ENCODE measurements around the gene RIF1. TPM values are rescaled to one million over a fixed set of nuclear protein-coding genes. Genes with fewer than 3 reads are reported as not detected.

The RIF1 gene
- total RNA-seq, 1 donor from 2014 or later, result 40.7 TPM

- H3K9me3 Mint-ChIP-seq (ENCODE audit: unreplicated experiment), result no peaks in the 10 kb centered on the region
- H3K4me1 Mint-ChIP-seq (ENCODE audit: unreplicated experiment), result no peaks in the 10 kb centered on the region
- H3K36me3 Mint-ChIP-seq (ENCODE audit: low read depth, unreplicated experiment), result no peaks in the 10 kb centered on the region
- no peak for DNase-seq (ENCODE audit: low spot score)
- H3K27me3 Mint-ChIP-seq (ENCODE audit: unreplicated experiment), result no peaks in the 10 kb centered on the region
- no peak for TF ChIP-seq CTCF (IDR thresholded peaks at IDR 0.05; ENCODE audit: unreplicated experiment)
- H3K4me3 Mint-ChIP-seq (ENCODE audit: unreplicated experiment), result no peak overlapping the region
- no peak overlapping the region for H3K27ac Mint-ChIP-seq (ENCODE audit: unreplicated experiment)
These were observed 35.3 kb upstream of the RIF1 start for GRCh38 chr2:151374436-151374835.

- DNase-seq (ENCODE audit: low spot score), result no peak
- peaks cover 1% of the 10 kb centered on the region for H3K27me3 Mint-ChIP-seq (ENCODE audit: unreplicated experiment)
These were observed 30.5 kb upstream of the RIF1 start for GRCh38 chr2:151379169-151379568.

GRCh38 chr2:151380580-151381235 lies 29.0 kb upstream of the RIF1 start:
- no peak for TF ChIP-seq CTCF (IDR thresholded peaks at IDR 0.05; ENCODE audit: unreplicated experiment)
- no peaks in the 10 kb centered on the region for H3K9me3 Mint-ChIP-seq (ENCODE audit: unreplicated experiment)
- no peak overlapping the region for H3K27ac Mint-ChIP-seq (ENCODE audit: unreplicated experiment)
- peaks cover 1% of the 10 kb centered on the region for H3K27me3 Mint-ChIP-seq (ENCODE audit: unreplicated experiment)
- H3K4me1 Mint-ChIP-seq (ENCODE audit: unreplicated experiment), result no peaks in the 10 kb centered on the region
- H3K4me3 Mint-ChIP-seq (ENCODE audit: unreplicated experiment), result no peak overlapping the region
- no peak for DNase-seq (ENCODE audit: low spot score)
- H3K36me3 Mint-ChIP-seq (ENCODE audit: low read depth, unreplicated experiment), result no peaks in the 10 kb centered on the region

More at GRCh38 chr2:151379169-151379568, 30.5 kb upstream of the RIF1 start:
- no peak overlapping the region for H3K27ac Mint-ChIP-seq (ENCODE audit: unreplicated experiment)
- H3K4me3 Mint-ChIP-seq (ENCODE audit: unreplicated experiment), result no peak overlapping the region
- H3K4me1 Mint-ChIP-seq (ENCODE audit: unreplicated experiment), result no peaks in the 10 kb centered on the region
- TF ChIP-seq CTCF (IDR thresholded peaks at IDR 0.05; ENCODE audit: unreplicated experiment), result no peak
- no peaks in the 10 kb centered on the region for H3K9me3 Mint-ChIP-seq (ENCODE audit: unreplicated experiment)
- no peaks in the 10 kb centered on the region for H3K36me3 Mint-ChIP-seq (ENCODE audit: low read depth, unreplicated experiment)

GRCh38 chr2:151381266-151381665 lies 28.4 kb upstream of the RIF1 start:
- no peak for DNase-seq (ENCODE audit: low spot score)
- H3K36me3 Mint-ChIP-seq (ENCODE audit: low read depth, unreplicated experiment), result no peaks in the 10 kb centered on the region
- no peak for TF ChIP-seq CTCF (IDR thresholded peaks at IDR 0.05; ENCODE audit: unreplicated experiment)
- no peak overlapping the region for H3K4me3 Mint-ChIP-seq (ENCODE audit: unreplicated experiment)
- no peak overlapping the region for H3K27ac Mint-ChIP-seq (ENCODE audit: unreplicated experiment)
- no peaks in the 10 kb centered on the region for H3K4me1 Mint-ChIP-seq (ENCODE audit: unreplicated experiment)
- H3K9me3 Mint-ChIP-seq (ENCODE audit: unreplicated experiment), result no peaks in the 10 kb centered on the region
- peaks cover 1% of the 10 kb centered on the region for H3K27me3 Mint-ChIP-seq (ENCODE audit: unreplicated experiment)

- no peaks in the 10 kb centered on the region for H3K36me3 Mint-ChIP-seq (ENCODE audit: low read depth, unreplicated experiment)
- H3K4me1 Mint-ChIP-seq (ENCODE audit: unreplicated experiment), result no peaks in the 10 kb centered on the region
- no peaks in the 10 kb centered on the region for H3K9me3 Mint-ChIP-seq (ENCODE audit: unreplicated experiment)
- no peak for TF ChIP-seq CTCF (IDR thresholded peaks at IDR 0.05; ENCODE audit: unreplicated experiment)
- H3K27me3 Mint-ChIP-seq (ENCODE audit: unreplicated experiment), result no peaks in the 10 kb centered on the region
- no peak overlapping the region for H3K4me3 Mint-ChIP-seq (ENCODE audit: unreplicated experiment)
- DNase-seq (ENCODE audit: low spot score), result no peak
- H3K27ac Mint-ChIP-seq (ENCODE audit: unreplicated experiment), result no peak overlapping the region
These were observed 21.7 kb upstream of the RIF1 start for GRCh38 chr2:151388011-151388410.
